Gastrocnemius medialis (tissue), 4 donors: Measurements from ENCODE around the gene TFG.

Experiments used
- CTCF ChIP-seq, 5 experiments: fragments of 450-650 bp in 3 of 5; fragments of 200-600 bp in 2 of 5; sonication (generic) in 2 of 5; IDR thresholded peaks in 4 of 5; conservative IDR thresholded peaks in 1 of 5; 1 replicate in 4 of 5; 2 replicates in 1 of 5; pipeline ENCODE4 v1.5.1; 2016 to 2019; ENCODE audit warnings: antibody characterized with exemption in 5 of 5, mild to moderate bottlenecking in 3 of 5, moderate library complexity in 3 of 5
- POLR2A ChIP-seq, 2 donors: fragments of 450-650 bp; IDR thresholded peaks; one replicate each; pipeline ENCODE4 v1.6.1; 2017; ENCODE audit warnings: antibody characterized with exemption in 2 of 2, mild to moderate bottlenecking in 2 of 2, moderate library complexity in 2 of 2

- TF ChIP-seq CTCF (IDR thresholded peaks at IDR 0.05 in 4 of 5, conservative IDR thresholded peaks at IDR 0.05 in 1 of 5) (no peak), POLR2A (IDR thresholded peaks at IDR 0.05) (no peak)
Observed at GRCh38 chr3:100759950-100760349, 50.7 kb downstream of the TFG start.
